ENCODE data around the gene PRKCD.

GRCh38 chr3:53239800-53240199 lies 78.8 kb downstream of the PRKCD start:
- TF ChIP-seq CTCF (IDR thresholded peaks at IDR 0.05): no peak
- TF ChIP-seq EZH2 (IDR thresholded peaks at IDR 0.05; ENCODE audit: borderline replicate concordance, insufficient read depth, low read depth, low read length, poor library complexity, severe bottlenecking): no peak
